Measurements from ENCODE around the gene CDK10. TPM values are rescaled to one million over a fixed set of nuclear protein-coding genes. Genes with fewer than 3 reads are reported as not detected.
A peak's percentile ranks its signal among the peaks of the same experiment; 100 is the strongest.
"Not testable (repeated sequence)": the region's sequence is repeated elsewhere in the genome, so short reads cannot be mapped to it uniquely, and the experiment has no call there.

The CDK10 gene
- total RNA-seq, 1 experiment from 2014 or later: 35.1 TPM

DNA sequence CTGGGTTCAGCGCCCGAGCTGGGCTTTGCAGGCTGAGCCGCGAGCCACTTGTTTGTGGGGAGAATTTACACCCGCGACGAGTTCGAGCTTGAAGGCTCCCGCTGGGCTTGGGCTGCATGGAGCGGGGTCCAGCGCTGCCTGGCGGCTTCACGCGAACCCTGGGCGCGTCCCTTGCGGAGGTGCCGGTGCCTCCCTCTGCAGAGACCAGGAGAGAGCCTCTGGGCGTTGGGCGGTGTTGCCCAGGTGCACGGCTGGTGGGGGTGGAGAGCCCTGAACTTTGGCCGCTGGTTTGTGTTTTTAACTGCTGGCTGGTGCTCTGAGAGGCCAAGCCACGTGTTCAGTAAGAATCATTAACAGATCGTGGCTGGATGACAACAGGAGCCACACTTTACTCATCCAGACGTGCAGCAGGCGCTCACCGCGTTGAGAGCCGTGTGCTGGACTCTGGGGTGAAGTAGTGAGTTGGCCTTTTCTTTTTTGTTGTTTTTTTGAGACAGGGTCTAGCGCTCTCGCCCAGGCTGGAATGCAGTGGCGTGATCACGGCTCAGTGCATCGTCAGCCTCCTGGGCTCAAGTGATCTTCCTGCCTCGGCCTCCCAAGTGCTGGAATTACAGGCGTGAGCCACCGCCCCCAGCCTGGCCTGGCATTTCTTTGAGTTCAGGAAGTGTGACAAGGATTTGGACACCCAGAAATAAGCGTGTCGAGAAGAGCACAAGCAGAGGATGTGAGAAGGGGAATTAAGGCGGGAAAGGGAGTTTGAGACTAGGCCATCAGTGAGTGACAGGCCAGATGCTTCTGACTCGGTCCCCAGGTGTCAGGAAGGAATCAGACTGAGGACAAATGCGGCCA is 827 bp downstream of the CDK10 start:
- Histone ChIP-seq H3K4me1 (0 out of 2 replicates have a peak, but pooled peaks cover 3% of the 10 kb centered on the region), H3K27me3 (no peaks in the 10 kb centered on the region), H3K36me3 (peaks cover 28% of the 10 kb centered on the region), H3K9me3 (replicated peaks) (peaks cover 4% of the 10 kb centered on the region; the same call in 1 of the 2 replicates), H3K27ac (peak overlapping the region; percentile 90), H3K4me3 (peak overlapping the region; percentile 84)
- DNase-seq: peak in 1 of 2 experiments; percentile 42

DNA sequence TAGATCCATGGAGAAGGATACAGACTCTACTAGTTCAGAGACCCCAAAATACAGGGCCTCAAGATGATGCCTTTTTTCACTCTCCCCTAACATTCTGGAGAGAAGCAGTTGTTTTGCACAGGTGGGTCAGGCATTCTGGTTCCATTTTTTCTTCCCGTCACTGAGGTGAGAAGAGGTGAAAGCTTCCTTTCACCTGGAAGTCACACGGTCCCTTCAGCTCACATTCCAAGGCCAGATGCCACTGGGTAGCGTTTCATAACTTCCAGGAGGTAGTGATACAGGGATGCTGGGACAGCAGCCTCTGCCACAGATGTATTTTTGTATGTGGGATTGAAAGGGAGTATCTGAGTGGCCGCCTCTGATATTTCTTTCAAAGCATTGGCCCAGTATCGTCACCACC is 1.9 kb downstream of the CDK10 start:
- H3K4me3 ChIP-seq: no peak overlapping the region
- DNase-seq: no peak

DNA sequence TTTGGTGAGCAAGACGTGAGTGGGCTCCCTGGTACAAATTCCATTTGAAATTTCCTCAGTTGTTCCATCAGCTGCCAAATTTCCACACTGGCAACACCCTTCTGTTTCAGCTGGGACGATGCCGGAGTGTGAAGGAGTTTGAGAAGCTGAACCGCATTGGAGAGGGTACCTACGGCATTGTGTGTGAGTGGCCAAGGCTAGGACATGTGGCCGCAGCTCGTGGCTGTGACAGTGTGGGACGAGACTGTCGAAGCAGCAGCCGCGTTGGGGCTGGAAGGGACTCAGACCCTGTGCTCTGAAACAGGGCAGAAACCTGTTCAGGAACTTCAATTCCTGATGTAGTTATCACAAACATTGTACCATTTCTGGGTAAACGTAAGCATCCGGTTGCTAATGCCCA is 2.7 kb downstream of the CDK10 start:
- Histone ChIP-seq H3K4me3 (no peak overlapping the region), H3K36me3 (peaks cover 35% of the 10 kb centered on the region), H3K27me3 (no peaks in the 10 kb centered on the region), H3K4me1 (0 out of 2 replicates have a peak, but pooled peaks cover 3% of the 10 kb centered on the region), H3K27ac (no peak overlapping the region), H3K9me3 (replicated peaks) (peaks cover 4% of the 10 kb centered on the region; the same call in 1 of the 2 replicates)
- DNase-seq: no peak

More for the DNA sequence above, 1.9 kb downstream of the CDK10 start:
- H3K27me3 ChIP-seq: no peaks in the 10 kb centered on the region
- H3K36me3 ChIP-seq: peaks cover 29% of the 10 kb centered on the region
- no peak overlapping the region for H3K27ac ChIP-seq
- H3K4me1 ChIP-seq: 0 out of 2 replicates have a peak, but pooled peaks cover 3% of the 10 kb centered on the region
- peaks cover 4% of the 10 kb centered on the region; the same call in 1 of the 2 replicates for H3K9me3 ChIP-seq (replicated peaks)

DNA sequence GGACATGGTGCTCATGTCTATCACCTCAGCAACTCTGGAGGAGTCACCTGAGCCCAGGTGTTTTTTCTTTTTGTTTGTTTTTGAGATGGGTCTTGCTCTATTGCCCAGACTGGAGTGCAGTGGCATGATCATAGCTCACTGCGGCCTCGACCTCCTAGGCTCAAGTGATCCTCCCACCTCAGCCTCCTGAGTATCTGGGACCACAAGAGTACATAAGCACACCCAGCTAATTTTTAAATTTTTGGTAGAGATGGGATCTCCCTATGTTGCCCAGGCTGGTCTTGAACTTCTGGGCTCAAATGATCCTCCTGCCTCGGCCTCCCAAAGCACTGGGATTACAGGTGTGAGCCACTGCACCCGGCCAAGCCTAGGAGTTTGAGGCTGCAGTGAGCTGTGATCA is 3.1 kb downstream of the CDK10 start:
- not testable (repeated sequence) for H3K27ac ChIP-seq; H3K4me3 ChIP-seq; H3K4me1 ChIP-seq; H3K27me3 ChIP-seq; H3K9me3 ChIP-seq (replicated peaks); DNase-seq
- peaks cover 35% of the 10 kb centered on the region for H3K36me3 ChIP-seq

GRCh38 chr16:89690392-89690901 is 4.0 kb downstream of the CDK10 start:
- Histone ChIP-seq H3K4me3 (no peak overlapping the region), H3K9me3 (replicated peaks) (no peaks in the 10 kb centered on the region), H3K4me1 (0 out of 2 replicates have a peak, but pooled peaks cover 3% of the 10 kb centered on the region), H3K27ac (no peak overlapping the region), H3K27me3 (no peaks in the 10 kb centered on the region), H3K36me3 (peaks cover 35% of the 10 kb centered on the region)
- no peak for DNase-seq

DNA sequence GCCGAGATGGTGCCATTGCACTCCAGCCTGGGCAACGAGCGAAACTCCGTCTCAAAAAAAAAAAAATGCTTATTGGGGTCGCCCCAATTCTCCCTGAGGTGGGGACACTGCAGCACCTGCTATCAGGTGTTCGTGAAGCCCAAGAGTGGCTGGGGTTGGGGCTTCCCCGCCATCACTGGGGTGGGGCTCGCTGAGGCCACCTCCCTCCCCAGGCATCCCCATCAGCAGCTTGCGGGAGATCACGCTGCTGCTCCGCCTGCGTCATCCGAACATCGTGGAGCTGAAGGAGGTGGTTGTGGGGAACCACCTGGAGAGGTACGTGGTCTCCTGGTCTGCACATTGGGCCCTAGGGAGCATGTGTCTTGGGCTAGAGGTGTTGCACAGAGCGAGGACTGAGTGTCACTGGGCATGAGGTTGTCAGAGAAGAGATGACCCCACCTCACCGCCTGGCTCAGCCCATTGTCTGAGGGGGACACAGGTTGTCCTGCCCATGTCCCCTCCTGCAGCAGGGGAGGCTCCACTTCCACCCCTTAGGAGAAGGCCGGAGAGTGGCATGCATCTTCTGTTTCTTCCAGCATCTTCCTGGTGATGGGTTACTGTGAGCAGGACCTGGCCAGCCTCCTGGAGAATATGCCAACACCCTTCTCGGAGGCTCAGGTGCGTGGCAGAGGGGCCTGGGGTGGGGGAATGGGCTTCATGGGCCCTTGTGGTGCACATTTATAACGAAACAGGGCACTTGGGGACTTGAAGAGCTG is 4.9 kb downstream of the CDK10 start:
- no peaks in the 10 kb centered on the region for H3K9me3 ChIP-seq (replicated peaks)
- H3K4me3 ChIP-seq: no peak overlapping the region
- no peaks in the 10 kb centered on the region for H3K27me3 ChIP-seq
- no peak overlapping the region for H3K27ac ChIP-seq
- H3K36me3 ChIP-seq: peaks cover 35% of the 10 kb centered on the region
- no peak for DNase-seq
- peaks cover 8% of the 10 kb centered on the region for H3K4me1 ChIP-seq

DNA sequence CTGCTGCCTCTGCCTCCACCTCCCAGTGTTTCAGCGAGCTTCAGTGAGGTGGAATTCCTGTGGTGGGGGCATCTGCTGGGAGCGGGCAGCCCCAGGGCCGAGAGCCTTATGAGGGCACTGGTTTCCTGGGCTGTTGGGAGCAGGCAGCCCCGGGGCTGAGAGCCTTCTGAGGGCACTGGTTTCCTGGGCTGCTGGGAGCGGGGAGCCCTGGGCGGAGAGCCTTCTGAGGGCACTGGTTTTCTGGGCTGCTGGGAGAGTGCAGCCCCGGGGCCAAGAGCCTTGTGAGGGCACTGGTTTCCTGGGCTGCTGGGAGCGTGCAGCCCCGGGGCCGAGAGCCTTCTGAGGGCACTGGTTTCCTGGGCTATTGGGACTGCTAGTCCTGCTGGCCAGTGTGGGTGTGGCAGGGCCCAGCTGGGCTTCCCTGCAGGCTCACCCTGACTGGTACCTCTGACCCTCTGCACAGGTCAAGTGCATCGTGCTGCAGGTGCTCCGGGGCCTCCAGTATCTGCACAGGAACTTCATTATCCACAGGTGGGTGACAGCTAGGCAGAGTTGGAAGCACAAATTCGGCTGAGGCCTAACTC is 5.6 kb downstream of the CDK10 start:
- peaks cover 35% of the 10 kb centered on the region for H3K36me3 ChIP-seq
- no peak overlapping the region for H3K27ac ChIP-seq
- DNase-seq: no peak
- H3K9me3 ChIP-seq (replicated peaks): no peaks in the 10 kb centered on the region
- H3K27me3 ChIP-seq: no peaks in the 10 kb centered on the region
- no peak overlapping the region for H3K4me3 ChIP-seq
- peaks cover 15% of the 10 kb centered on the region for H3K4me1 ChIP-seq

- Histone ChIP-seq H3K36me3 (peaks cover 34% of the 10 kb centered on the region), H3K4me1 (peaks cover 21% of the 10 kb centered on the region), H3K9me3 (replicated peaks) (no peaks in the 10 kb centered on the region), H3K27ac (no peak overlapping the region), H3K27me3 (no peaks in the 10 kb centered on the region), H3K4me3 (no peak overlapping the region)
- DNase-seq: no peak
Measured at GRCh38 chr16:89693289-89693731, 6.8 kb downstream of the CDK10 start.

- Histone ChIP-seq H3K36me3 (peaks cover 31% of the 10 kb centered on the region), H3K4me3 (no peak overlapping the region), H3K27ac (no peak overlapping the region), H3K4me1 (peaks cover 21% of the 10 kb centered on the region), H3K27me3 (no peaks in the 10 kb centered on the region), H3K9me3 (replicated peaks) (no peaks in the 10 kb centered on the region)
- no peak for DNase-seq
Measured at GRCh38 chr16:89693931-89694783, 7.7 kb downstream of the CDK10 start.

DNA sequence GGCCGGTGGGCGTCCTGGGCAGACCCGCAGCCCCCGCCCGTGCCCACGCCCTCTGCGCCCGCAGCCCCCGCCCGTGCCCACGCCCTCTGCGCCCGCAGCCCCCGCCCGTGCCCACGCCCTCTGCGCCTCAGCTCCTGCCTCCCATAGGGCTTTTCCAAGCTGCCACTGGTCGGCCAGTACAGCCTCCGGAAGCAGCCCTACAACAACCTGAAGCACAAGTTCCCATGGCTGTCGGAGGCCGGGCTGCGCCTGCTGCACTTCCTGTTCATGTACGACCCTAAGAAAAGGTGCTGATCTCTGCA is 8.2 kb downstream of the CDK10 start:
- peaks cover 29% of the 10 kb centered on the region for H3K36me3 ChIP-seq
- not testable (repeated sequence) for H3K27me3 ChIP-seq; H3K9me3 ChIP-seq (replicated peaks); H3K27ac ChIP-seq; DNase-seq; H3K4me3 ChIP-seq
- H3K4me1 ChIP-seq: peaks cover 23% of the 10 kb centered on the region

GRCh38 chr16:89695086-89695874 is 8.8 kb downstream of the CDK10 start:
- DNase-seq: no peak
- H3K9me3 ChIP-seq (replicated peaks): no peaks in the 10 kb centered on the region
- H3K4me3 ChIP-seq: no peak overlapping the region
- H3K36me3 ChIP-seq: peaks cover 24% of the 10 kb centered on the region
- no peaks in the 10 kb centered on the region for H3K27me3 ChIP-seq
- peaks cover 27% of the 10 kb centered on the region for H3K4me1 ChIP-seq
- H3K27ac ChIP-seq: no peak overlapping the region

GRCh38 chr16:89695875-89696669 is 9.6 kb downstream of the CDK10 start:
- H3K4me1 ChIP-seq: peaks cover 31% of the 10 kb centered on the region
- no peak overlapping the region for H3K27ac ChIP-seq
- H3K36me3 ChIP-seq: peaks cover 18% of the 10 kb centered on the region
- no peaks in the 10 kb centered on the region for H3K9me3 ChIP-seq (replicated peaks)
- no peak overlapping the region for H3K4me3 ChIP-seq
- no peaks in the 10 kb centered on the region for H3K27me3 ChIP-seq
- no peak for DNase-seq

GRCh38 chr16:89696670-89697128 is 10.2 kb downstream of the CDK10 start:
- Histone ChIP-seq H3K9me3 (replicated peaks) (no peaks in the 10 kb centered on the region), H3K27me3 (no peaks in the 10 kb centered on the region)
- DNase-seq: no peak

More at GRCh38 chr16:89696670-89697128, 10.2 kb downstream of the CDK10 start:
- Histone ChIP-seq H3K4me1 (peaks cover 31% of the 10 kb centered on the region), H3K27ac (no peak overlapping the region), H3K36me3 (peaks cover 13% of the 10 kb centered on the region), H3K4me3 (no peak overlapping the region)

Measured in SJCRH30 (cell line).